NCI-H2081 treated with DMSO at 0.1 percent for 48 hours (cell line): ENCODE measurements around the gene GPD1L.
"Not testable (repeated sequence)": the region's sequence is repeated elsewhere in the genome, so short reads cannot be mapped to it uniquely, and the experiment has no call there.

Source experiments
- DNase-seq: peaks from one replicate; lab custom pipeline; 2025; lab: John Stamatoyannopoulos, UW

The GPD1L gene

DNA sequence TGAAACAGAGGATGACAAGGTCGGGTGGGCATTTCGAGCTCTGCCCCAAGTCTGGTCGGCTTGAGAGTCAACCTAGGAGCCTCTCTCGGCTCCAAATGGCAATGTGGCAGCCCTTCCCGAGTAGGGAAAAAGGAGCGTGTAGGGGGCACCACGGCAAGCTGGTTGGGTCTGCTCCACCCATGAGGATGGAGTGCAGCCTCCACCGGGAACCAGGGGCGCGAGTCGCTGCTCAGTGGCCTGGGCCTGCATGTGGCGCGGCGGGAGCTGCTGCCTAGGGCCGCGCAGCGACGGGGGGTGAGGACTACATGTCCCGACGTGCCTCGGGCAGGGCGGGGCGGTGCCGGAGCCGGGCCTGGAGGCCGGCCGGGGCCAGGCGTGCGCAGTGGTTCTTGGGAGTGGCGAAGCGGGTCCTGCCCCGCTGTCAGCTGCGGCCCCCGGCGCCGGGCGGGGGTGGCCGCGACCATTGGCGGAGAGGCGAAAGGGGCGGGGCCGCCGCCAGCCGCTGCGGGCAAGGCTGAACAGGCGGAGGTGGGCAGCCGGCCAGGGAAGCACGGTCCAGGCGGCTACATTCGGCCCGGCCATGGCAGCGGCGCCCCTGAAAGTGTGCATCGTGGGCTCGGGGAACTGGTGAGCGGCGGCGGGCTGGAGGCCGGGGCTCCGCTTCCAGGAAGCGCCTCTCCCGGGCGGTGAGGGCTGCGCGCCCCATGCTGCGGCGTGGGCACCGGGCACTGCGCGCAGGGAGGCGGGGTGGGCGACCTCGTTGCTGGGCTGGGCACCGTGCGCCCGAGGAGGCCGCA, at the start of gene GPD1L:
Gene GPD1L, plus strand, starts transcription at position 489 of the 797 bp plus-strand sequence. Its CDS starts 92 bp downstream, at position 581.
- DNase-seq, result peak; percentile 75

GRCh38 chr3:32058465-32058864, 48.0 kb upstream of the GPD1L start:
- not testable (repeated sequence) for DNase-seq

DNA sequence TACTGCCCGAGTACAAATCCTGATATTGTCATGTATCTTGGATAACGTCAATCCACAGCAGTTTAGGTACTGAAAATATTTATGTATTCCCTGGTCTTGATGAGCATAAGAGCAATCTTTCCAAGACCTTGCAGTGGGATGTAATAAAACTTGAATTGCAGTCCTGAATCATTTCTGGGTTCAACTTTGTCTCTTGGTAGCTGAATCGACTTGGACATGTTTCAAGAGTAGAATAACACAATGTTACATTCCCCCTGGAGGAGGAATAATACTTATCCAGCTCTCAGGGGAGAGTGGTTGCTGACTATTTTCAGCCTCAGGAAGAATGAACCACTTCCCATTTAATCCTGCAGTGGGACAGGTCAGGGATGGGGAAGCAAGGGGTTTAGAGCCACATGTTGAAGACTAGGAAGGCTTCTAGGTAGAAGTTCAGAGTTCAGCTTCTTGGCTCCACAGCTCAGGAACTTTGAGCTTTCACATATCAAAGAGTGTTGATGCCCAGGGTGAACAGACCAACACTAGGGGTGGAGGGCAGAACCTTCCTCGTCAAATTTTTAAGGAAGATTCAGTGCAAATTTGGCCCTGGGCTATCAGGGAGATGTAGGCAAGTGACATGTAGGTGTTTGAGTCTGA, 43.4 kb upstream of the GPD1L start:
- no peak for DNase-seq

GRCh38 chr3:32066686-32067085, 39.7 kb upstream of the GPD1L start:
- no peak for DNase-seq

- DNase-seq, result not testable (repeated sequence)
Observed at GRCh38 chr3:32074194-32074593, 32.2 kb upstream of the GPD1L start.

GRCh38 chr3:32076566-32076965, 29.9 kb upstream of the GPD1L start:
- no peak for DNase-seq

DNA sequence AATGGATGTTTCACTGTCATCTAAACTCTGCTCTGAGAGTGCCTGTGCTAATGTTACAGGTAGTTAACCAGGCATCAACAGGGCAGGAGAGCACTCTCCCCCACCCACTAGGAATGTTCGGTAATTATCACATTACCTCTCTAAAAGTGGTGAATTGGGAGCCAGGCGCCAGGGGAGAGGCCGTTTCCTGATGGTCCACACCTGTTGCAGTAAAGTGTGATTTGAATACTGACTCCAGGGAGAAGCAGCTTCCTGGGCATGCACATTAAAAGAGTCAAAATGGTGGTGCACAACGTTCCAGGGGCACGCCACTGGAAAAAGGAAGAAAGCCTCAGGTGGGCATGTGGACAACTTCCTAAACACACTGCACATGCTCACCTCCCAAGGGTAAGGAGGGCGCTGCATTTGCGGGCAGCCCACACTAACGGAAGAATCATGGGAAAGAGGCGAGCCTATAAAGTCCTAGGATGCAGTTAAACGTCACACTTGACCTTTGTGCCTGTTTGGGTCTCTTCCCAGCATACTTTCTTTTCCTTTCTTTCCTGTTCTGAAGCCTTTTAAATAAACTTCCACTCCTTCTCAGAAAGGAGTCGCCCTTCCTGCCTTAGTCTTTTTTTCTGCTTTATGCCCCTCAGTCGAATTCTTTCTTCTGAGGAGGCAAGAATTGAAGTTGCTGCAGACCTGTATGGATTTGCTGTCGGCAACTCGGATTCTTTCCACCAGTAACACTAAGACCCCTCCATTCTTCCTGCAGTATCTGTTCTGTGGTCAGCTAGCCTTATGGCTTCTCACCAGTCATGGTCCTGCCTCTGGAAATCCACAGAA, 28.9 kb upstream of the GPD1L start:
- DNase-seq, result no peak

GRCh38 chr3:32078085-32078634, 28.3 kb upstream of the GPD1L start:
- DNase-seq, result no peak

- no peak for DNase-seq
Observed at GRCh38 chr3:32078864-32079263, 27.6 kb upstream of the GPD1L start.

GRCh38 chr3:32082721-32083120, 23.7 kb upstream of the GPD1L start:
- no peak for DNase-seq

DNA sequence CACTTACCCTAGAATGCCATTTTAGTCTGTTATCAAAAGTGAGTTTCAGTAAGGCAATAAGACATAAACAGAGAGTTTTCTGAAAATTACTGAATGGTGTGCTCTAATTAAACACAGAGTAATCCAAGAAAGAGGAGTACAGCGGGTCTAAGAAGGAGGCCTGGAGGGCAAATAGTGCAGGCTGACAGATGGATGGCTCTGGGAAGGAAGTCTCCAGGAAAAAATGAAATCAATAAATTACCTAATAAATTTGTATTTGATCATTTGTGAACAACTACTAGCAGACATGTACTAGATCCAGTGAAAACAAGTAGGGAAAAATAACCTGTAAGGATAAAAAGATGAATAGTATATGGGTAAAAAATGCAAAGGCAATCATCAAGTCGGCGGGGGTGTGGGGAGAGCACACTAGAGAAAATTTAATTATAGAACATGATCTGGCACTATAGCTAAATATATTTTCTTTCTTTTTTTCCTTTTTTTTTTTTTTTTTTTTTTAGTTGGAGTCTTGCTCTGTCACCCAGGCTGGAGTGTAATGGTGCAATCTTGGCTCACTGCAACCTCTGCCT, 22.6 kb upstream of the GPD1L start:
- no peak for DNase-seq

GRCh38 chr3:32084870-32085269, 21.6 kb upstream of the GPD1L start:
- no peak for DNase-seq

- DNase-seq, result no peak
Observed at GRCh38 chr3:32086464-32086863, 20.0 kb upstream of the GPD1L start.

GRCh38 chr3:32089476-32089875, 16.9 kb upstream of the GPD1L start:
- DNase-seq, result no peak

DNA sequence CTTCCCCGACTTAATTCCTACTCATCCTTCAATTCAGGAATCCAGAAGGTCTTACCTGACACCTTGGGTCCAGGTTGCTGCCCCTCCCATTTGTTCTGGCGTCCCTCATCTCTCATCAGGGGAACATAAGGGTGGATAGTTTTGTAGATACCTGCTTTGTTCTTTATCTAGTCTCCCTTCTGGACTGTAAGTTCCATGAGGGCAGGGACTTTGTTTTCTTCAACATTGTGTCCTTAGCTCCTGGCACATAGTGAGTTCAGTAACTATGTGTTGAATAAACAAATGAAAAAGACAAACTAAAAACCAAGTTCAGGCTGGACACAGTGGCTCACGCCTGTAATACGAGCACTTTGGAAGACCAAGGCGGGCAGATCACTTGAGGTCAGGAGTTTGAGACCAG, 13.2 kb upstream of the GPD1L start:
- DNase-seq, result no peak

DNA sequence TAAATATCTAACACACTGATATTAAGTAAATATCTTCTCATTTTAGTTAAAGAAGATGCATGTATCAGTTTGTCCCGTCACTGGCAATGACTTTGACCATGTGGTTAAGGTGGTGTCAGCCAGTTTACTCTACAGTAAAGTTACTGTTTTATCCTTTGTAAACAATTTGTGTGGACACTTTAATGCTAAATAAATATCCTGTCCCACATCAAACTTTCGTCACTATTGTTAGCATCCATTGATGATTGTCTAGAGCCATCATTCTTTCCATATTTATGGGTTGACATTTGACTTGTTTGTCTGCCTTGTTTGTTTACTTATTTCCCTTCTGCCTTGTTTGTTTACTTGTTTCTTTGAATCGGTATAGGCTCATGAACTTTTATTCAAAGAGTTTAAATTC, 11.0 kb upstream of the GPD1L start:
- DNase-seq, result no peak

GRCh38 chr3:32097768-32098167, 8.7 kb upstream of the GPD1L start:
- DNase-seq, result no peak

GRCh38 chr3:32098528-32098927, 7.9 kb upstream of the GPD1L start:
- no peak for DNase-seq

- DNase-seq, result no peak
Observed at GRCh38 chr3:32100465-32100864, 6.0 kb upstream of the GPD1L start.

- no peak for DNase-seq
Observed at GRCh38 chr3:32102289-32102688, 4.1 kb upstream of the GPD1L start.

DNA sequence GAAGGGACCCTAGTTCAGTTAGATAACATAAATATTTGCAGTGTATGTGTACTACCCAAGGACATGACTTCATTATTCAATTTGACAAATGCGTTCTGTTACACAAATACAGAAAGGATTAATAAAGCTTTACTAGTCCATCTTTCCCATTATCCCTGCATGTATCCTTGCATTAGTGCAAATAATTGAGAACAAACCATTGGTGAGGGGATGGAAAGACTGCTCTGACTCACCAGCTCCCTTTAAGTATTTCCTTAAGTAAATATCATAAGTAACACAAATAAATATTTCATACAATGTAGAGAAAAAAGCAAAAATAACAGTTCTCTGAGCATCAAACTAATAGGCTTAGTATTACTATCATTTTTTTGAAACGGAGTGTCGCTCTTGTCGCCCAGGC, 1.9 kb upstream of the GPD1L start:
- no peak for DNase-seq
